HEK293 (cell line): ENCODE results near the gene ABCF2.

ENCODE experiments used
- CTCF ChIA-PET: fragments of 350-600 bp; formaldehyde crosslinking; extraction: SDS; loops from one replicate; lab custom pipeline; 2021; ENCODE audit warnings: antibody characterized with exemption; lab: Yijun Ruan, JAX
- POLR2A ChIA-PET: fragments of 300-600 bp; formaldehyde crosslinking; extraction: SDS; loops from one replicate; lab custom pipeline; 2020; ENCODE audit warnings: antibody characterized with exemption, inconsistent platforms; lab: Yijun Ruan, JAX
- H3K27ac ChIP-seq: fragments of 200-500 bp; sonication (Bioruptor generic); 2 replicates; pipeline ENCODE4 v1.5.1; 2014; ENCODE audit warnings: low read depth, low read length, control low read depth, inconsistent platforms; ENCODE audit errors: extremely low read depth
- H3K36me3 ChIP-seq, 2 experiments: fragments of 200-500 bp in 1 of 2; sonication (Bioruptor generic) in 1 of 2; 1 replicate in 1 of 2; 2 replicates in 1 of 2; pipeline ENCODE4 v1.5.1; 2014 to 2017; ENCODE audit warnings: inconsistent platforms in 2 of 2, low read length in 2 of 2; ENCODE audit not compliant: control insufficient read depth in 2 of 2, insufficient read depth in 1 of 2
- H3K4me1 ChIP-seq: fragments of 200-500 bp; sonication (Bioruptor generic); 2 replicates; pipeline ENCODE4 v1.5.1; 2014; ENCODE audit warnings: mild to moderate bottlenecking, low read length, inconsistent platforms; ENCODE audit not compliant: control insufficient read depth, insufficient read depth
- H3K4me3 ChIP-seq: 2 replicates; pipeline ENCODE4 v1.5.1; 2011; ENCODE audit warnings: low read depth, mild to moderate bottlenecking, control low read depth, low read length, moderate library complexity
- H3K9me3 ChIP-seq: fragments of 200-500 bp; sonication (Bioruptor generic); 2 replicates; pipeline ENCODE4 v1.5.1; 2014; ENCODE audit warnings: low read depth, low read length, inconsistent platforms; ENCODE audit not compliant: control insufficient read depth, insufficient read depth
- GLIS1 ChIP-seq: fragments of 450-650 bp; formaldehyde crosslinking; IDR thresholded peaks from 2 replicates; pipeline ENCODE4 v1.5.1; 2016; ENCODE audit warnings: missing biosample characterization, missing genetic modification characterization
- GLIS2 ChIP-seq: fragments of 450-650 bp; formaldehyde crosslinking; IDR thresholded peaks from 2 replicates; pipeline ENCODE4 v1.5.1; 2016; ENCODE audit warnings: missing biosample characterization, missing genetic modification characterization
- KLF1 ChIP-seq: fragments of 450-650 bp; formaldehyde crosslinking; IDR thresholded peaks from 2 replicates; pipeline ENCODE4 v1.5.1; 2016; ENCODE audit warnings: missing biosample characterization, missing genetic modification characterization
- KLF10 ChIP-seq: fragments of 450-650 bp; IDR thresholded peaks from 2 replicates; pipeline ENCODE4 v1.5.1; 2018; ENCODE audit warnings: missing biosample characterization, mild to moderate bottlenecking, missing genetic modification characterization
- KLF9 ChIP-seq: fragments of 450-650 bp; formaldehyde crosslinking; IDR thresholded peaks from 2 replicates; pipeline ENCODE4 v1.5.1; 2016; ENCODE audit warnings: missing biosample characterization, missing genetic modification characterization, low read depth
- SP2 ChIP-seq: fragments of 450-650 bp; formaldehyde crosslinking; IDR thresholded peaks from 2 replicates; pipeline ENCODE4 v1.5.1; 2016; ENCODE audit warnings: missing biosample characterization, missing genetic modification characterization
- SP7 ChIP-seq: fragments of 450-650 bp; formaldehyde crosslinking; IDR thresholded peaks from 2 replicates; pipeline ENCODE4 v1.5.1; 2016; ENCODE audit warnings: missing biosample characterization, missing genetic modification characterization
- ZBTB20 ChIP-seq: fragments of 450-650 bp; formaldehyde crosslinking; IDR thresholded peaks from 2 replicates; pipeline ENCODE4 v1.5.1; 2016; ENCODE audit warnings: missing biosample characterization, missing genetic modification characterization
- ZBTB8A ChIP-seq: fragments of 450-650 bp; formaldehyde crosslinking; IDR thresholded peaks from 2 replicates; pipeline ENCODE4 v1.5.1; 2016; ENCODE audit warnings: missing biosample characterization, missing genetic modification characterization
- ZNF121 ChIP-seq: fragments of 450-650 bp; formaldehyde crosslinking; IDR thresholded peaks from 2 replicates; pipeline ENCODE4 v1.5.1; 2016; ENCODE audit warnings: missing biosample characterization, missing genetic modification characterization
- ZNF133 ChIP-seq: fragments of 450-650 bp; formaldehyde crosslinking; IDR thresholded peaks from 2 replicates; pipeline ENCODE4 v1.5.1; 2016; ENCODE audit warnings: missing biosample characterization, missing genetic modification characterization
- ZNF274 ChIP-seq, 2 experiments: fragments of 200-500 bp in 1 of 2; fragments of 450-650 bp in 1 of 2; sonication (Bioruptor generic) in 1 of 2; formaldehyde crosslinking in 1 of 2; IDR thresholded peaks; 2 replicates each; pipeline versions ENCODE4 v1.5.1 to v1.6.1; 2014 to 2016; ENCODE audit warnings: borderline replicate concordance in 1 of 2, inconsistent platforms in 1 of 2, low read length in 1 of 2, missing biosample characterization in 1 of 2, missing genetic modification characterization in 1 of 2
- ZNF335 ChIP-seq: fragments of 450-650 bp; formaldehyde crosslinking; conservative IDR thresholded peaks from 2 replicates; pipeline ENCODE4 v1.5.1; 2016; ENCODE audit warnings: missing biosample characterization, missing genetic modification characterization
- ZNF391 ChIP-seq: fragments of 450-650 bp; formaldehyde crosslinking; IDR thresholded peaks from 2 replicates; pipeline ENCODE4 v1.5.1; 2016; ENCODE audit warnings: low read depth, missing biosample characterization, missing genetic modification characterization, borderline replicate concordance
- ZNF549 ChIP-seq: fragments of 450-650 bp; IDR thresholded peaks from 2 replicates; pipeline ENCODE4 v1.5.1; 2018; ENCODE audit warnings: missing biosample characterization, missing genetic modification characterization, mild to moderate bottlenecking, inconsistent platforms, moderate library complexity
- ZNF560 ChIP-seq: fragments of 450-650 bp; formaldehyde crosslinking; IDR thresholded peaks from 2 replicates; pipeline ENCODE4 v1.5.1; 2017; ENCODE audit warnings: missing biosample characterization, missing genetic modification characterization, borderline replicate concordance
- ZNF561 ChIP-seq: fragments of 450-650 bp; IDR thresholded peaks from 2 replicates; pipeline ENCODE4 v1.5.1; 2018; ENCODE audit warnings: missing biosample characterization, missing genetic modification characterization, borderline replicate concordance
- ZNF600 ChIP-seq: fragments of 450-650 bp; formaldehyde crosslinking; IDR thresholded peaks from 2 replicates; pipeline ENCODE4 v1.5.1; 2016; ENCODE audit warnings: missing biosample characterization, missing genetic modification characterization
- ZNF660 ChIP-seq: fragments of 450-650 bp; IDR thresholded peaks from 2 replicates; pipeline ENCODE4 v1.5.1; 2018; ENCODE audit warnings: missing biosample characterization, mild to moderate bottlenecking, missing genetic modification characterization
- ZNF76 ChIP-seq: fragments of 450-650 bp; formaldehyde crosslinking; IDR thresholded peaks from 2 replicates; pipeline ENCODE4; 2016; ENCODE audit warnings: low read depth, missing biosample characterization, missing genetic modification characterization, borderline replicate concordance
- ZSCAN16 ChIP-seq: fragments of 450-650 bp; formaldehyde crosslinking; IDR thresholded peaks from 2 replicates; pipeline ENCODE4 v1.5.1; 2016; ENCODE audit warnings: missing biosample characterization, missing genetic modification characterization
- TF ChIP-seq, protein P1 (sequence below): fragments of 450-650 bp; IDR thresholded peaks from 2 replicates; pipeline ENCODE4 v1.5.1; 2018; ENCODE audit warnings: missing biosample characterization, mild to moderate bottlenecking, missing genetic modification characterization
- TF ChIP-seq, protein P2 (sequence below): fragments of 450-650 bp; formaldehyde crosslinking; IDR thresholded peaks from 2 replicates; pipeline ENCODE4 v1.5.1; 2016; ENCODE audit warnings: missing biosample characterization, missing genetic modification characterization
- TF ChIP-seq, protein P3 (sequence below): fragments of 450-650 bp; formaldehyde crosslinking; optimal IDR thresholded peaks from 2 replicates; pipeline ENCODE3; 2016; ENCODE audit warnings: missing biosample characterization, mild to moderate bottlenecking, missing genetic modification characterization
- TF ChIP-seq, protein P4 (sequence below): sonication (generic); formaldehyde crosslinking; IDR thresholded peaks from 2 replicates; pipeline ENCODE4 v1.8.1; 2022; ENCODE audit warnings: mild to moderate bottlenecking, moderate library complexity, missing genetic modification reagents

The ABCF2 gene

DNA sequence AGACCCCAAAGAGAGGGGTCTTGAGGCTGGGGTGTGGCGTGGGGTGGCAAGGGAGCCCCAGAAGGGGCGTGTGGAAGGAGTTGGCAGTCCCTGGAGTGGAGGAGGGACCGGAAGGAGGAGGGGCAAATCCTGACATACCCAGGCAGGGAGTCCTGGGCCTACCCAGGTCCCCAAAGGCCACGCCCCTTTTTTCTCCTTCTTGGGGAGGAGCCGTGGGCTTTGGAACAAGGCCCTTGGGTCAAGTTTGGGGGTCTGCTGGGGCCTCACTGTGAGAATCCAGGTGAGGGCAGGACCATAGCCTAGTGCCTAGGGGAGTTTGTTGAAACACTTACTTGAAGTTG, 22.7 kb upstream of the ABCF2 start (continued):
- TF ChIP-seq, protein P1, sequence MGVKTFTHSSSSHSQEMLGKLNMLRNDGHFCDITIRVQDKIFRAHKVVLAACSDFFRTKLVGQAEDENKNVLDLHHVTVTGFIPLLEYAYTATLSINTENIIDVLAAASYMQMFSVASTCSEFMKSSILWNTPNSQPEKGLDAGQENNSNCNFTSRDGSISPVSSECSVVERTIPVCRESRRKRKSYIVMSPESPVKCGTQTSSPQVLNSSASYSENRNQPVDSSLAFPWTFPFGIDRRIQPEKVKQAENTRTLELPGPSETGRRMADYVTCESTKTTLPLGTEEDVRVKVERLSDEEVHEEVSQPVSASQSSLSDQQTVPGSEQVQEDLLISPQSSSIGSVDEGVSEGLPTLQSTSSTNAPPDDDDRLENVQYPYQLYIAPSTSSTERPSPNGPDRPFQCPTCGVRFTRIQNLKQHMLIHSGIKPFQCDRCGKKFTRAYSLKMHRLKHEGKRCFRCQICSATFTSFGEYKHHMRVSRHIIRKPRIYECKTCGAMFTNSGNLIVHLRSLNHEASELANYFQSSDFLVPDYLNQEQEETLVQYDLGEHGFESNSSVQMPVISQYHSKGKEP: no peak
- TF ChIP-seq ZNF76 (tag by site-specific recombination) (peak; percentile 16; the same call in 1 of the 2 replicates), ZNF133 (tag by site-specific recombination) (no peak), SP2 (tag by site-specific recombination) (peak; percentile 54)
- TF ChIP-seq, protein P2, sequence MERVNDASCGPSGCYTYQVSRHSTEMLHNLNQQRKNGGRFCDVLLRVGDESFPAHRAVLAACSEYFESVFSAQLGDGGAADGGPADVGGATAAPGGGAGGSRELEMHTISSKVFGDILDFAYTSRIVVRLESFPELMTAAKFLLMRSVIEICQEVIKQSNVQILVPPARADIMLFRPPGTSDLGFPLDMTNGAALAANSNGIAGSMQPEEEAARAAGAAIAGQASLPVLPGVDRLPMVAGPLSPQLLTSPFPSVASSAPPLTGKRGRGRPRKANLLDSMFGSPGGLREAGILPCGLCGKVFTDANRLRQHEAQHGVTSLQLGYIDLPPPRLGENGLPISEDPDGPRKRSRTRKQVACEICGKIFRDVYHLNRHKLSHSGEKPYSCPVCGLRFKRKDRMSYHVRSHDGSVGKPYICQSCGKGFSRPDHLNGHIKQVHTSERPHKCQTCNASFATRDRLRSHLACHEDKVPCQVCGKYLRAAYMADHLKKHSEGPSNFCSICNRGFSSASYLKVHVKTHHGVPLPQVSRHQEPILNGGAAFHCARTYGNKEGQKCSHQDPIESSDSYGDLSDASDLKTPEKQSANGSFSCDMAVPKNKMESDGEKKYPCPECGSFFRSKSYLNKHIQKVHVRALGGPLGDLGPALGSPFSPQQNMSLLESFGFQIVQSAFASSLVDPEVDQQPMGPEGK (tag by site-specific recombination): 0 out of 2 replicates have a peak, but pooled peaks have one; percentile 1

DNA sequence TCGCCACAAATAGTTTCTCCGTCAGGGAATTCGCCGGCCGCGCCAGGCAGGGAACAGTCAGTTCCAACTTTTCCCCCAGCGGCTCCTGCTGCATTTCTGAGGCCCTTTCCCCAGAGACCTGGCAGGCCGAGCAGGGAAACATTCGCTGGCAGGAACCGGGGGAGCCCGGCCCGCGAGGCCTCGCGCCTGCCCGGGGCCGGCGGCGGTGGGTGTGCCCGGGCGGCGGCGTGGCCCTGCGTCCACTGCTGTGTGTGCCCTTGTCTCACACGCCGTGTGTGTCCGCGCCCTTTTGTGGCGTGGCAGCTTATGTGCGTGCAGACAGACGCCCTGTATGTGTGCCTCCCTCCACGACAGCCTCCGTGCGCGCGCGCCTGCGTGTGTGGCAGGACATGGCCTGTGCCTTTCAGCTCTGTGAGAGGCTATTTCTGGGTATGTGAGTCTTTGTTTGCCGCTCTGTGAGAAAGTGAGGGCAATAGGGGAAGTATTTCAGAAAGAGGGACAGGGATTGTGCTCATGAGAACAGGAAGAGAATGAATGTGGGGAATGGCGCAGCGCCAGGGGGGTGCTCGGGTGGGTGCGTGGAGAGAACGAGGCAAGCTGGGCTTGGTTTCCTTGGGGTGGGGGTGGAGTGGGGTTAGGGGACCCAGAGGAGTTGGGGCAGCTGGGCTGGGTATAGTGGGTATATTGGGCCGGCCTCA, 22.2 kb upstream of the ABCF2 start:
- Histone ChIP-seq H3K4me1 (peaks cover 3% of the 10 kb centered on the region; the same call in 1 of the 2 replicates), H3K36me3 (no peaks in the 10 kb centered on the region), H3K27ac (peak overlapping the region; percentile 50; the same call in 1 of the 2 replicates), H3K9me3 (no peaks in the 10 kb centered on the region), H3K4me3 (peak overlapping the region; percentile 30)
- ChIA-PET POLR2A (interaction anchor here (0.7 kb wide), 1 partner anchor 55 kb away, joined by 4 read pairs; no protein-coding TSS in a partner anchor), CTCF (no interaction called here)
- TF ChIP-seq ZNF391 (no peak), GLIS2 (tag by site-specific recombination) (peak; percentile 50), ZBTB8A (tag by site-specific recombination) (peak; percentile 78), ZNF121 (tag by site-specific recombination) (no peak), ZBTB20 (tag by site-specific recombination) (peak; percentile 46; the same call in 1 of the 2 replicates), ZNF560 (no peak), ZNF274 (IDR thresholded peaks at IDR 0.05; ENCODE audit: low read length) (no peak), ZNF274 (tag by site-specific recombination; IDR thresholded peaks at IDR 0.05; ENCODE audit: borderline replicate concordance) (no peak), ZSCAN16 (tag by site-specific recombination) (no peak), ZNF660 (tag by site-specific recombination) (no peak), KLF9 (tag by site-specific recombination) (peak; percentile 27; the same call in 1 of the 2 replicates), ZNF600 (tag by site-specific recombination) (peak; percentile 71), KLF1 (peak; percentile 52), KLF10 (peak; percentile 18; the same call in 1 of the 2 replicates), SP7 (tag by site-specific recombination) (no peak), ZNF549 (tag by site-specific recombination) (no peak), ZNF561 (tag by site-specific recombination) (0 out of 2 replicates have a peak, but pooled peaks have one; percentile 26), ZNF335 (tag by site-specific recombination) (peak; percentile 69), GLIS1 (tag by site-specific recombination) (peak; percentile 69; the same call in 1 of the 2 replicates)
- TF ChIP-seq, protein P3, sequence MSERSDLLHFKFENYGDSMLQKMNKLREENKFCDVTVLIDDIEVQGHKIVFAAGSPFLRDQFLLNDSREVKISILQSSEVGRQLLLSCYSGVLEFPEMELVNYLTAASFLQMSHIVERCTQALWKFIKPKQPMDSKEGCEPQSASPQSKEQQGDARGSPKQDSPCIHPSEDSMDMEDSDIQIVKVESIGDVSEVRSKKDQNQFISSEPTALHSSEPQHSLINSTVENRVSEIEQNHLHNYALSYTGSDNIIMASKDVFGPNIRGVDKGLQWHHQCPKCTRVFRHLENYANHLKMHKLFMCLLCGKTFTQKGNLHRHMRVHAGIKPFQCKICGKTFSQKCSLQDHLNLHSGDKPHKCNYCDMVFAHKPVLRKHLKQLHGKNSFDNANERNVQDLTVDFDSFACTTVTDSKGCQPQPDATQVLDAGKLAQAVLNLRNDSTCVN (tag by site-specific recombination): peak; percentile 63
- TF ChIP-seq, protein P2 (tag by site-specific recombination): peak; percentile 54
- TF ChIP-seq, protein P4, sequence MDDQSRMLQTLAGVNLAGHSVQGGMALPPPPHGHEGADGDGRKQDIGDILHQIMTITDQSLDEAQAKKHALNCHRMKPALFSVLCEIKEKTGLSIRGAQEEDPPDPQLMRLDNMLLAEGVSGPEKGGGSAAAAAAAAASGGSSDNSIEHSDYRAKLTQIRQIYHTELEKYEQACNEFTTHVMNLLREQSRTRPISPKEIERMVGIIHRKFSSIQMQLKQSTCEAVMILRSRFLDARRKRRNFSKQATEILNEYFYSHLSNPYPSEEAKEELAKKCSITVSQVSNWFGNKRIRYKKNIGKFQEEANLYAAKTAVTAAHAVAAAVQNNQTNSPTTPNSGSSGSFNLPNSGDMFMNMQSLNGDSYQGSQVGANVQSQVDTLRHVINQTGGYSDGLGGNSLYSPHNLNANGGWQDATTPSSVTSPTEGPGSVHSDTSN (CRISPR knock-in tag): no peak
